Upper lobe of left lung (tissue), 6 donors: ENCODE measurements around the gene FBXL20. TPM values are rescaled to one million over a fixed set of nuclear protein-coding genes. Genes with fewer than 3 reads are reported as not detected.

Experiments
- ATAC-seq, 2 donors: fragments of 200-7000 bp; cut with Tn5 transposase; one replicate each; pipeline ENCODE4 v1.9.1; 2022; ENCODE audit warnings: mild to moderate bottlenecking in 2 of 2, moderate library complexity in 2 of 2; ENCODE audit not compliant: low FRiP score in 2 of 2
- DNase-seq, 2 donors: peaks; one replicate each; pipeline ENCODE4 v3.0.0-alpha.2; 2019 to 2020
- H3K27ac ChIP-seq, 4 donors: fragments of 200-600 bp; sonication (generic); one replicate each; pipeline ENCODE4 v1.5.1; 2016 to 2019
- H3K27me3 ChIP-seq, 4 donors: fragments of 200-600 bp; sonication (generic); one replicate each; pipeline ENCODE4 v1.5.1; 2017 to 2019
- H3K36me3 ChIP-seq, 4 donors: fragments of 200-600 bp; sonication (generic); one replicate each; pipeline ENCODE4 v1.5.1; 2016 to 2019
- H3K4me1 ChIP-seq, 4 donors: fragments of 200-600 bp; sonication (generic); one replicate each; pipeline ENCODE4 v1.5.1; 2018 to 2019
- H3K4me3 ChIP-seq, 4 donors: fragments of 200-600 bp; sonication (generic); one replicate each; pipeline ENCODE4 v1.5.1; 2017 to 2019; ENCODE audit warnings: mild to moderate bottlenecking in 2 of 4, moderate library complexity in 1 of 4
- H3K9me3 ChIP-seq, 4 donors: fragments of 200-600 bp; sonication (generic); one replicate each; pipeline ENCODE4 v1.5.1; 2018 to 2019
- EP300 ChIP-seq, 4 donors: sonication (generic); formaldehyde crosslinking; IDR thresholded peaks; one replicate each; pipeline ENCODE4 v1.5.1; 2017; ENCODE audit warnings: antibody characterized with exemption in 4 of 4, control low read depth in 2 of 4
- POLR2A ChIP-seq, 4 donors: fragments of 450-650 bp; IDR thresholded peaks; one replicate each; pipeline ENCODE4 v1.5.1; 2016 to 2017; ENCODE audit warnings: antibody characterized with exemption in 4 of 4, mild to moderate bottlenecking in 2 of 4
- POLR2AphosphoS5 ChIP-seq, 2 donors: sonication (generic); formaldehyde crosslinking; IDR thresholded peaks; one replicate each; pipeline ENCODE4 v1.5.1; 2017; ENCODE audit warnings: antibody characterized with exemption in 2 of 2
- WGBS, 2 donors: methylation state at CpG; one replicate each; pipeline ENCODE4 v1.1.5; 2017 to 2018; 5-methylcytosine and 5-hydroxymethylcytosine counted together
- total RNA-seq, 6 donors: library from RNA; depleted of rRNA in 4 of 6; stranded (reverse); fragments of >200 nt in 4 of 6; gene quantifications; one replicate each; pipeline versions ENCODE4 v1.1.0 to v1.2.1, GENCODE V29; 2016 to 2021
- TF ChIP-seq, protein P1 (sequence below), 6 experiments: fragments of 450-650 bp in 4 of 6; fragments of 200-600 bp in 2 of 6; sonication (generic) in 2 of 6; IDR thresholded peaks; one replicate each; pipeline ENCODE4 v1.5.1; 2016 to 2019; ENCODE audit warnings: antibody characterized with exemption in 6 of 6
- donor health status: DM: no; HTN: no; CAD: no; lungs with moderate emphysema.
- donor health status: DM: no; HTN: yes; CAD: no; lungs with severe emphysema.

FBXL20 gene
- total RNA-seq, 6 donors from 2014 or later = 7.6 to 53.4 (median 30.4) TPM

GRCh38 chr17:39219647-39220154, 181.7 kb downstream of the FBXL20 start:
- Histone ChIP-seq H3K4me1 (peaks cover 2 to 11% (median 5%) of the 10 kb centered on the region in 4 donors), H3K9me3 (no peaks in the 10 kb centered on the region), H3K4me3 (no peak overlapping the region), H3K36me3 (no peaks in the 10 kb centered on the region), H3K27ac (peak overlapping the region in 2 of 4 donors; percentile 36 to 62), H3K27me3 (peaks cover 0 to 7% (median 2%) of the 10 kb centered on the region in 4 donors)
- 50 to 52% methylated on average over 6 to 8 of the region's 8 CpGs for WGBS, 2 donors
- DNase-seq (peak in 1 of 2 donors; percentile 55), ATAC-seq (peak in 1 of 2 donors; percentile 44)
- TF ChIP-seq, protein P1, sequence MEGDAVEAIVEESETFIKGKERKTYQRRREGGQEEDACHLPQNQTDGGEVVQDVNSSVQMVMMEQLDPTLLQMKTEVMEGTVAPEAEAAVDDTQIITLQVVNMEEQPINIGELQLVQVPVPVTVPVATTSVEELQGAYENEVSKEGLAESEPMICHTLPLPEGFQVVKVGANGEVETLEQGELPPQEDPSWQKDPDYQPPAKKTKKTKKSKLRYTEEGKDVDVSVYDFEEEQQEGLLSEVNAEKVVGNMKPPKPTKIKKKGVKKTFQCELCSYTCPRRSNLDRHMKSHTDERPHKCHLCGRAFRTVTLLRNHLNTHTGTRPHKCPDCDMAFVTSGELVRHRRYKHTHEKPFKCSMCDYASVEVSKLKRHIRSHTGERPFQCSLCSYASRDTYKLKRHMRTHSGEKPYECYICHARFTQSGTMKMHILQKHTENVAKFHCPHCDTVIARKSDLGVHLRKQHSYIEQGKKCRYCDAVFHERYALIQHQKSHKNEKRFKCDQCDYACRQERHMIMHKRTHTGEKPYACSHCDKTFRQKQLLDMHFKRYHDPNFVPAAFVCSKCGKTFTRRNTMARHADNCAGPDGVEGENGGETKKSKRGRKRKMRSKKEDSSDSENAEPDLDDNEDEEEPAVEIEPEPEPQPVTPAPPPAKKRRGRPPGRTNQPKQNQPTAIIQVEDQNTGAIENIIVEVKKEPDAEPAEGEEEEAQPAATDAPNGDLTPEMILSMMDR (IDR thresholded peaks at IDR 0.05) = no peak
- no peak for TF ChIP-seq EP300 (IDR thresholded peaks at IDR 0.05)
- no peak for TF ChIP-seq POLR2A (IDR thresholded peaks at IDR 0.05)
- no peak for TF ChIP-seq POLR2AphosphoS5 (IDR thresholded peaks at IDR 0.05)

DNA sequence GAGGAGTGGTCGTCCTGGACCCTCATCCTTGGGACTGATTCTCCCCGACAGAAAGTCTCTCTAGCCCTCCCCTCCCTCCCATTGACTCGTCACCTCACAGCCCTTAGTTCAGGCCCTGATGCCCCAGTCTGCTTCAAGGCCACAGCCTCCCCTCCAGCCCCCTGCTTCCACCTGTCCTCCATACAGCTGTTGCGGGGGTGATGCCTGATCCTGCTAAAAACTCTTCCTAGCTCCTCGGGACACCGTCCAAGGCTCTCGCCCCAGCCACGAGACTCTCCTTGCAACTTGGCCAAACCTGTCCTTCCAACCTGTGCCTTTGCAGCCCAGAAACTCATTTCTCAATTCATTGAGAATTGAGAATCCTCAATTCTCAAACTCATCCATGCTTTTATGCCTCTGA, 182.5 kb downstream of the FBXL20 start:
- H3K36me3 ChIP-seq = no peaks in the 10 kb centered on the region
- no peak for DNase-seq
- no peak overlapping the region for H3K4me3 ChIP-seq
- WGBS, 2 donors = 62 to 68% methylated on average over 8 of the region's 8 CpGs
- no peaks in the 10 kb centered on the region for H3K27me3 ChIP-seq
- TF ChIP-seq, protein P1 (IDR thresholded peaks at IDR 0.05) = no peak
- TF ChIP-seq POLR2A (IDR thresholded peaks at IDR 0.05) (no peak), EP300 (IDR thresholded peaks at IDR 0.05) (no peak), POLR2AphosphoS5 (IDR thresholded peaks at IDR 0.05) (no peak)
- no peak for ATAC-seq
- no peaks in the 10 kb centered on the region for H3K9me3 ChIP-seq
- H3K4me1 ChIP-seq = peaks cover 0 to 6% (median 2%) of the 10 kb centered on the region in 4 donors
- H3K27ac ChIP-seq = peak overlapping the region in 1 of 4 donors; percentile 62

DNA sequence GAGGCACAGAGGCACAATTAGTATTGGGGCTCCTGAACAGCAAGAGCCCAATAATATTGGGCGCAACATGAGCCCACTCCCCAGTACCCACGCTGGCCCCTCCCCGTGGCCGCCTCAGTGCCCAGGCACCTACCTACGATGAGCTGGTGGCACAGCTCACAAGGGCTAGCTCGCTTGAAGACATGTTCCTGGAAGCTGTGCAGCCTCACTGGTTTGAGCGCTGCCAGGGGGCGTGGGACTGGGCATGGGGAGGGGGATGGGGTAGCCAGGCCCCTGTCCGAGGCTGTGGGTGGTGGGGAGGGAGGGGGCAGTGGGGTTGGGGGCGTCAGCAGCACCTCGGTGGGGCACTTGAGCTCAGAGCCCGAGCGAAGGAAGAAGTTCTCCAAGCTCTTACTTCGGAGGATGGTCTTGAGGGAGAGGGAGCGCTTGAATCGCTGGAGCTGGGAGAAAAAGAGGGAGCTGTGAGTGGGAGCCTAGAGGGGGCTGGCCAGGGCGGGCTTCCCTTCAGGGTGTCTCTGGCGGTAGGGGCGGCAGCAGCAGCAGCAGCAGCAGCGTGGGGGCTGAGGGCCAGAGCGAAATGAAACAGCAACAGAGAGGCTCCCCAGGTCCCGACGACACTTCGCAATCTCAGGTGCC, 183.6 kb downstream of the FBXL20 start:
- DNase-seq (no peak), ATAC-seq (no peak)
- H3K9me3 ChIP-seq = no peaks in the 10 kb centered on the region
- H3K4me1 ChIP-seq = peaks cover 0 to 11% (median 5%) of the 10 kb centered on the region in 4 donors
- H3K27ac ChIP-seq = no peak overlapping the region
- no peaks in the 10 kb centered on the region for H3K36me3 ChIP-seq
- TF ChIP-seq POLR2AphosphoS5 (IDR thresholded peaks at IDR 0.05) (no peak), EP300 (IDR thresholded peaks at IDR 0.05) (no peak), POLR2A (IDR thresholded peaks at IDR 0.05) (no peak)
- TF ChIP-seq, protein P1 (IDR thresholded peaks at IDR 0.05) = no peak
- H3K4me3 ChIP-seq = no peak overlapping the region
- H3K27me3 ChIP-seq = no peaks in the 10 kb centered on the region
- 21 to 30% methylated on average over 13 to 21 of the region's 24 CpGs for WGBS, 2 donors

DNA sequence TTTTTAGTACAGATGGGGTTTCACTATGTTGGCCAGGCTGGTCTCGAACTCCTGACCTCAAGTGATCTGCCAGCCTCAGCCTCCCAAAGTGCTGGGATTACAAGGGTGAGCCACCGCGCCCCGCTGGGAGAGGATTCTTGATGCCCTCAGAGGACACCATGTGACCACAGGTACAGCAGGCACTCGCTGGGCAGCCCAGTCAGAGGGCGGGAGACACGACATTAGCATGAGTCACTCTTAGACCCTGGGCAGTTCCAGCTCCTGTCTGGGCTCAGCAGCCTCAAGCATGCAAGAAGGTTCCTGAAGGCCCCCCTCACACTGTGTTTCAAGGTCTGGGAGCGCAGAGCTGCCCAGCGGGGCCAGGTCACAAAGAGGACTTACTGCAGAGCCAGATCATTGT, 187.6 kb downstream of the FBXL20 start:
- TF ChIP-seq POLR2A (IDR thresholded peaks at IDR 0.05) (peak in 1 of 4 donors; percentile 11), POLR2AphosphoS5 (IDR thresholded peaks at IDR 0.05) (peak in 1 of 2 donors; percentile 22), EP300 (IDR thresholded peaks at IDR 0.05) (no peak)
- TF ChIP-seq, protein P1 (IDR thresholded peaks at IDR 0.05) = no peak
- Histone ChIP-seq H3K27me3 (peaks cover 0 to 6% (median 0%) of the 10 kb centered on the region in 4 donors), H3K36me3 (no peaks in the 10 kb centered on the region), H3K27ac (peak overlapping the region in 2 of 4 donors; percentile 71 to 81), H3K4me1 (peaks cover 16 to 42% (median 26%) of the 10 kb centered on the region in 4 donors), H3K9me3 (no peaks in the 10 kb centered on the region), H3K4me3 (no peak overlapping the region)
- whole genome bisulfite sequencing, 2 donors = 67 to 78% methylated on average over 7 to 9 of the region's 9 CpGs
- DNase-seq = peak in 1 of 2 donors; percentile 91
- ATAC-seq = peak in 1 of 2 donors; percentile 49
